ENCODE data around the gene ASPSCR1. TPM values are rescaled to one million over a fixed set of nuclear protein-coding genes. Genes with fewer than 3 reads are reported as not detected.
A peak's percentile ranks its signal among the peaks of the same experiment; 100 is the strongest.

ASPSCR1 gene
- total and polyA plus RNA-seq, 10 of the 15 experiments (the other 5 are each of a cell fraction or from before 2014, with no cell fraction given): 1.5 to 48.4 (median 25.4) TPM

GRCh38 chr17:81959362-81960129 is 17.9 kb upstream of the ASPSCR1 start (continued):
- peak; percentile 73 to 99 (median 74); a peak in 4 of 6 replicates for TF ChIP-seq CTCF (IDR thresholded peaks at IDR 0.05 in 2 of 3, conservative IDR thresholded peaks at IDR 0.05 in 1 of 3; ENCODE audit: control insufficient read depth in 2 of 3, extremely low read depth in 1 of 3, insufficient read depth in 1 of 3, low read depth in 3 of 3, low read length in 3 of 3)
- TF ChIP-seq RELA (IDR thresholded peaks at IDR 0.05; ENCODE audit: borderline replicate concordance, partially characterized antibody): peak; percentile 69
- peak; percentile 64; the same call in 1 of the 2 replicates for TF ChIP-seq TCF12 (IDR thresholded peaks at IDR 0.05; ENCODE audit: low read depth, low read length)
- TF ChIP-seq ELK1 (IDR thresholded peaks at IDR 0.05; ENCODE audit: low read depth, low read length): no peak
- TF ChIP-seq SPI1 (IDR thresholded peaks at IDR 0.05; ENCODE audit: borderline replicate concordance, insufficient read depth, low read depth, low read length): no peak
- TF ChIP-seq ASH2L (IDR thresholded peaks at IDR 0.05; ENCODE audit: borderline replicate concordance, low read depth): no peak
- no peak for TF ChIP-seq NFYB (IDR thresholded peaks at IDR 0.05; ENCODE audit: insufficient read depth, low read depth, low read length)
- no peak for TF ChIP-seq TBL1XR1 (IDR thresholded peaks at IDR 0.05; ENCODE audit: low read depth, low read length)
- TF ChIP-seq CREM (IDR thresholded peaks at IDR 0.05; ENCODE audit: low read depth): no peak
- TF ChIP-seq WRNIP1 (IDR thresholded peaks at IDR 0.05; ENCODE audit: borderline replicate concordance, low read depth, low read length): no peak
- peak; percentile 50; the same call in 1 of the 2 replicates for TF ChIP-seq ATF3 (IDR thresholded peaks at IDR 0.05; ENCODE audit: borderline replicate concordance, extremely low read depth, low read depth, low read length)
- TF ChIP-seq ZNF592 (IDR thresholded peaks at IDR 0.05): peak; percentile 94
- peak; percentile 53; the same call in 1 of the 2 replicates for TF ChIP-seq NKRF (conservative IDR thresholded peaks at IDR 0.05)
- TF ChIP-seq SP1 (IDR thresholded peaks at IDR 0.05; ENCODE audit: low read depth, low read length): no peak
- TF ChIP-seq YY1 (IDR thresholded peaks at IDR 0.05; ENCODE audit: low read depth, low read length): peak; percentile 73; the same call in 1 of the 2 replicates
- 0 out of 2 replicates have a peak, but pooled peaks have one; percentile 38 for TF ChIP-seq ZNF207 (IDR thresholded peaks at IDR 0.05; ENCODE audit: borderline replicate concordance)
